ENCODE data around the gene CHMP5.

Gene CHMP5

DNA sequence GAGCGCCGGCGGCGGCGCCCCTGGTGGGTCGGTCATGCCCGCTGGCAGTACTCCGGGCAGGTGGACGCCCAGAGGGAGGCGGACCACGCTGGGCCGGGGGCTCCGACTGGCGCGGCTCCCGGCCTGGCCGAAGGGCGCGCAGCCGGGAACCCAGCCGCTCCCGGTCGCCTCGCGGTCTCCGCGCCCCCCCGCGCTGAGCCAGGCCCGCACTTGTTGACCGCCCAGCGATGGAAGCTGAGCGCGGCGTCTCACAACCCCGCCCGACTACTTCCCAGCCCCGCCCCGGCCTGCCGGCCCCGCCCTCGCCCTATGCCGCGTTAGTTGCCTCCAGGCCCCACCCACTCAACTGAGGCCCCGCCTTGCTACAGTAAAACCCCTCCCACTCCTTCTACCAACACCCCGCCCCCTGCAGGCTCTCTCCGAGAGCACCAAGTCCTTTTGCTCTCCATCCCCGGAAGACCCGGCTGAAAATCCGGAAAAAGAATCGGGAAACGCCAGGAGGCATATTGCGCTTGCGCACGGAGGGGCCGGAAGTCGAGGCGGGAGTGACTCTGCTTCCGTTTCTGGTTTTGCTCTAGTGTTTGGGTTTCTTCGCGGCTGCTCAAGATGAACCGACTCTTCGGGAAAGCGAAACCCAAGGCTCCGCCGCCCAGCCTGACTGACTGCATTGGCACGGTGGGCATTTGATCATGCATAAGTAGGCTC, at the start of gene CHMP5, which contains the start of gene BAG1:
Gene CHMP5 (plus strand): TSS at position 577 of the 705 bp plus-strand sequence. CDS start 30 bp downstream, at position 607.
Gene BAG1 (minus strand): TSS at position 236 of the 705 bp plus-strand sequence.
- DNase-seq = peak; percentile 87

DNA sequence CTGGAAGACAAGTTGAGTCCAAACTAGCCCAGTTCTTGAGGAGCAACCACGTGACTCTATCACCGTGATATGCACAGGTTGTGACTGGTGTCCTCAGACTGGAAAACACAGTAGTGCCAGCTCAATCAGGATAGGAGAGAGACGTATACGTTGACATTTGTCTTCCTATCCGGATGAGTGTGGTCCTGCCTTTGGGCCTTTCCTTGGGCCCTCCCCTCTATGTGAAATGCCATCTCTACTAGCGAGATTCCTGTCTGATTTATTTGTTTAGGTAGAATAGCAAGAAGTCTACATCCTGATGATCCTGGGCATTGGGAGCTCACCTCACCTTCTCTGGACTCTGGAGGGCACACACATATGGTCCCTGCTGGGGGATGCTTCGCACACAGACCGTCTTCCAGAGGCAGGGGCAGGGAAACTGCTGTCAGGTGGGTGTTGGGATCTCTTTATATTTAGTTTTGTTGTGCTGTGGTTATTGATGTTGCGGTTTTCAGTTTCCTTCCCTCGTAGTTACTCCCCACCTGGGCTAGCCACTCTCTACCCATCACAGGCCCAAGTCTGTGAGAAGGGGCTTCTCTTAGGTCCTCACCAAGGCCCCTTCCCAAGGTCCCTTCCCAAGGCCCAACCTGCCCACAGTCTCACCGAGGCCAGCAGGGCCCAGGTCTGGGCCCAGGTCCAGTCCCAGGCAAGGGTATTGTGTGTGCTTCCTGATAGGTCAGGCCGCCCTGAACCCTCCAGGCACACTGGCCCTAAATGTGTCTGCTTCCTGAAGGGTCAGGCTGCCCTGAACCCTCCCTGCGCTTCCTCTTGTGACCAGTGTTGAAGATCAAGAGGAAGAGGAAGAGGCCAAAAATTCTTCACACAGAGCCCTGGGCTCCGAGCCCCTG, 43.9 kb upstream of the CHMP5 start:
- DNase-seq = no peak

DNA sequence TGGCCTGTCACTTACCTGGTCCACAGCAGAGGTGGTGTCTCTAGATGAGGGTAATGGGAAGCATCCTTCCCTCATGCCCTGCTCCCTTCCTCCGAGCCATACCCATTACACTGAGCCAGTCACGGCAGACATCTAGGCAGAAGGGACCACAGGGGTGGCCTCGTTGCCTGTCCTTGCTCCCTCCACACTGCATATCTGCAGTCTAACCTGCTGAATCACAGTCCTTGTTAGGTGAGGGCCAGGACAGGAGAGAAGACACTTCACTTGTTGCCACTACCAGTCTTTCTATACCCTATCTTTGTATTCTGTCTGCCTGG, 43.3 kb upstream of the CHMP5 start:
- no peak for DNase-seq

DNA sequence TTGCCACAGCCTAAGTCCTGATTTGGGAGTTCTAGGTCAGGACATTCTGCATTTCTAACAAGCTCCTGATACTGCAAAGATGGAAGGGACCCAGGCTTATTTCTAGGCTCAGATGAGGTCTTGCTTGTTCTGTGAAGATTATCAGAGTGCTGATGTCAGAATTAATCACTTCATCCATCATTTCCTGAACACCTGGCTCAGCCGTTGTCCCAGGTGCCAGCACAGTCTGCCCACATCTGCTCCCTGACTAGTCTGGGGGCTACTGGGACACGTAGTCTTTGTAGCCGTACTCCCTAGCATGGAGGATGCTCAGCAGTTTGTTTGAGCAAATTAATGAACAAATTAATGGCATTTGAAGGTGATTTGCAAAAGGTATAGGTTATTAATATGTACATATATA, 42.8 kb upstream of the CHMP5 start:
- DNase-seq = no peak

DNA sequence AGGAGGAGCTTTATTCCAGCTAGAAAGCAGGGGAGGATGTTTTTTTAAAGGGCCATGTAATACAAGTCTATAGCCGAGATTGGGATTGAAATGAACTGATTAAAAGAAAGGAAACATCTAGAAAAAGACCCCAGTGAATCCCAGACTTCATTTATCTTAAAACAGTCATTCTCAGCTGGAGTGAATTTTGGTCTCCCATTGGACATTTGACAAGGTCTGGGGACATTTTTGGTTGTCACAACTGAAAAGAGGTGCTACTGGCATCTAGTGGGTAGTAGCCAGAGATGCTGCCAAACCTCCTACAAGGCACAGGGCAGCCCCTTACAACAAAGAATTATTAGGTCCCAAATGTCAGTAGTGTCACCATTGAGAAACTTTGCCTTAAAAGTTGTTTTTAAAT, 41.2 kb upstream of the CHMP5 start:
- DNase-seq = no peak

DNA sequence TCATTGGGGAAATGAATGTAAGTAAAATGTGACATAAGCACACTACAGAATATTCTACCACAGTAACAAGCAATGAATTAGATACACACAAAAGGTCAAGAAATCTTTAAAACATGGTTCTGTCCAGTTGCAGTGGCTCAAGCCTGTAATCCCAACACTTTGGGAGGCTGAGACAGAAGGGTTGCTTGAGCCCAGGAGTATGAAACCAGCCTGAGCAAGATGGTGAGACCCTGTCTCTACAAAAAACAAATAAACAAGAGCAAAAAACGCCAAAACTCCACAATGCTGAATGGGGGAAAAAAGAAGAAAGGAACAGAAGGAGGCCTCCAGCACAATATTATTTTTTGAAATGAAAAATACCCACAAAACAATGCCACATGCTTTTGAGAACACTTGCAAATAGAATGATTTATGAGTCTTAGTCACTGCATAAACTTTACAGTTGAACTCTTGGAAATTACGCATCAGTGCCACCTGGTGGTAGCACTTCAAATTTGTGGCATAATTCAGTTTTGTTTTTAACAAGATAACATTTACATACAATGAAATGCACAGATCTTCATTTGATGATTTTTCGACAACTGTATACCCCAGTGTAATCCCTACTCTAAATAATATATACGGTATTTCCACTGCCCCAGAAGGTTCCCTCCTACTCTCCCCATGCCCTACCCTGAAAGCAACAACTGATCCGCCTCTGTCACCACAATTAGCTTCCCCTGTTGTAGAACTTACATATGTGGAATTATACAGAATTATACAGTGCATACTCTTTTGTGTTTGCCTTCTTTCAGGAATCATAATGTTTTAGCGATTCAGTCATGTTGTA, 39.3 kb upstream of the CHMP5 start:
- no peak for DNase-seq

DNA sequence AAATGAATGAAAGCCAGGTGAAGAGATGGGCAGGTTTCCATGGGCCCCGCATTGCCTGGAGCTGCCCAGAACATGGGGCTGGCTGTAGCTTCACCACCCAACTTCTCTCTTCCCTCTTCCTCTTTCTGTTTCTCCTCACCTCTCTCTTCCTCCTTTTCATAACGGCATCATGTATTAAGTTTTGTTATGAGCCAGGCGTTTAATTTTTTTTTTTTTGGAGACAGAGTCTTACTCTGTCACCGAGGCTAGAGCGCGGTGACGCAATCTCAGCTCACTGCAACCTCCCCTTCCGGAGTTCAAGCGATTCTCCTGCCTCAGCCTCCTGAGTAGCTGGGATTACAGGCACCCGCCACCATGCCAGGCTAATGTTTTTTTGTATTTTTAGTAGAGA, 37.8 kb upstream of the CHMP5 start:
- DNase-seq = no peak

DNA sequence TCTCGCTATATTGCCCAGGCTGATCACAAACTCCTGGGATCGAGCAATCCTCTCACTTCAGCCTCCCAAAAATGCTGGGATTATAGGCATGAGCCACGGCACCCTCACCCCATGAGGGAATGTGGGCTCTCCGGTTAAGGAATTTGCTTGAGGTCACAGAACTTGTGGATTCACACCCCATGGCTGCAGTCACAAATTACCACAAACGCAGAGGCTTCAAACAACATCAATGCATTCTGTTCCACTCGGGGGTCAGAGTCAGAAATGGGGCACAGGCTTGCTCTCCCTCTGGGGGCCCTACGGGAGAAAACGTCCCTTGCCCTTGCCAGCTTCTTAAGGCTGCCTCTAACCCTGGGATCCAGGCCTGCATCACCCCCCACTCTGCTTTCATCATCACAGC, 37.1 kb upstream of the CHMP5 start:
- no peak for DNase-seq

DNA sequence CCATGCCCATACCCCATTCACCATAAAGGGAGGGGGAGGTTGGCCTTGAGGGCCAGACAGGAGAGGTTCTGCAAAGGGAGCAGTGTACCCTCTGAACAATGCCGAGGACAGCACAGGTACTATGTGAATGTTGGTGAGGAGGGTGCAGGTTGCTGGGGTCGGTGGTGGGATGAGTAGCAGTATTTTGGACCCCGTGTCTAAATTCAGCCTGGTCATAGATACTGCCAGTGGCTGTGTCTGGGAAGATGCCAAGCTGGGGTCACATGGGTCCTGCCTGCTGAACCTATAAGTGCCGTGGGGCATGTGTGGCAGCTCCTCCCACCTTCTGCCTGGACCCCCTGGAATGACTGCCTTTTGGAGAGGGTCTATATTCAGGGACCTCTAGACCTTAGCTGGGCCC, 36.2 kb upstream of the CHMP5 start:
- no peak for DNase-seq

DNA sequence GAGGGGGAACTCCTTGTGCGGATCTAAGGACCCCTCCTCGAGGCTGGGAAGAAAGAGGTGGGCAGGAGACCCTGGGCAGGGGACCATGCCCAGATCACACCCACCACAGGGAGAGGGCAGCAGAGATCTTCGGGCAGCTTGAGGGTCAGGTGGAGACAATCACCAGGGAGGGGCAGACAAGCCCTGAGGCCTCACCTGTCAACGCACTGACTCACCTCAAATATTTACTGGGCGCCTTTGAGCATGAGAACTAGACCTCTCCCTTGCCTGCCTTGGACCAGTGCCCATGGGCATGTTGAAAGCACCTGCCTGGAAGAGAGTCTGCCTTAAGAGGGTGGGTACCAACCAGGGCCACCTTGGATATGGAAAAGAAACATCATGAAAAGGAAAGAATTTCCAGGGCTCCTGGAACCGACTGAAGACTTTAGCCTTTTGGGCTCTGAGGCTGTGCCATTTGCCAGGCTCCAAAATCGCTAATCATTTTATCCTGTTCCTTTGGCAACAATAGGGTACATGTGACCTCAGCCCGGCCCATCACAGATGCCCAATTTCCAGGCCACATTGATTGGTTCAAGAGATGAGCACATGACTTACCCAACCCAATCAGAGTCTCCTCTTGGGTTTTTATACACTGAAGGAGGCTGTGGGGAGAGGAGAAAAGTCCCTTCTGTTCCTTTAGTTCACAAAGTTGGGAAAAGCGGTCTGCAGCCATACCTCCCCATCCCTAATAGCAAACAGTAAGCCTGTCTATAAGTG, 35.3 kb upstream of the CHMP5 start:
- no peak for DNase-seq

DNA sequence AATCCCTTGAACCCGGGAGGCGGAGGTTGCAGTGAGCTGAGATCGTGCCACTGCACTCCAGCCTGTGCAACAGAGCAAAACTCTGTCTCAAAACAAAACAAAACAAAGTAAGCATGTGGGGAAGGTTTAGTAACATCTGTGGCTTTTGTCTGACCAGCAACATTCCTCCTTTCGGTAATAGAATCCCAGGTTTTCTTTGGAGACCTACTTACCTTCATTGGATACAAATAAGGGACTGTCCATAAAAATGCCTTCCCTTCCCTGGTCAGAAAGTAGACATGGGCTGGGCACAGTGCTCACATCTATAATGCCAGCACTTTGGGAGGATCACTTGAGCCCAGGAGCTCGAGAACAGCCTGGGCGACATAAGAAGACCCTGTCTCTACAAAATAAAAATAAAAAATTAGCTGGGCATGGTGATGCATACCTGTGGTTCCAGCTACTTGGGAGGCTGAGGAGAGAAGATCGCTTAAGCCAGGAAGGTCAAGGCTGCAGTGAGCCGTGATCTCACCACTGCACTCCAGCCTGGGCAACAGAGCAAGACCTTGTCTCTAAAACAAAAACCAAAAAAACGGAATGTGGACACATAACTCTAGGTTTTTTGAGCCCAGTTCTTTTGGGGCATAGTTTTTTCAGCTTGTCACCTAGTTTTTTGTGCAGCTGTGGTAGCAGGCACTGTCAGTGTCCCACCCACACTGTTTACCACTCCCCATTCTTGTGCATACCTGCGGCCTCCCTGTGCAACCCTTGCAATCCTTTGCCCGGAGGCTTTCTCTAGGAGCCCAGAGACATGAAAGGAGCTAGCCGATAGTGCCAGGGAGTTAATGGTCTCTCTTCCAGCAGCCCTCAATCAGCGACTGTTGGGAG, 33.9 kb upstream of the CHMP5 start:
- DNase-seq = no peak

DNA sequence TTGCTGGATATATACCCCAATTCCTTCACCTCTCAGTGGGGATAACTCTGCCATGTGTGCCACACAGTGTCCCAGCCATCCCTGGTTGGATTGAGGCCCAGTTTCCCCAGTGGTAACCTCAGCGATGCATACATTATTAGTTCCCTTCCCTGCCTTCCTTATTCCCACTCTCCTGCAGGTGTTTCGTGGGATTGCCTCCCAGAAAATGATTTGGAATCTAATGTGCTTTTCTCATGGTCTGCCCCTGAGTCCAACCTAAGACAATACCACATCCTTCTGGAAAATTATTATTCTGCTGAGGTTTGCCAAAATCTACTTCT, 33.3 kb upstream of the CHMP5 start:
- no peak for DNase-seq

DNA sequence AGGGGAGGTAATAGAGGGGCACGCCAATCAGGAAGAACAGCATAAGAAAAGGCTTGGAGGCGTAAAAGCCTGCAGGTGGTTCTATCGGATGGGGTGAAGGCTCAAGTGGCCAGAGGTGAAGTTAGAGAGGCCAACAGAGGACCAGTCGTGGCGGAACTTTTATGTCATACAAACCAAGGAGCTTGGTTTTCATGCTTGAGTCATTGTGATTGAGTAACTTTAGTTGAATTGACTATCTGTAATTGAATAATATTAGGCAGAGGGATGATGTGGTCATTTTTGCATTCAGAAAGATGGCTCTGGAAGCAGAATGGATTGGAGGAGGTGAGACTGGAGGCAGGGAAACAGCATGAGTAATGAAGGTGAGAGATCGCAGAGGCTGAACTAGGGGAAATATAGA, 32.0 kb upstream of the CHMP5 start:
- no peak for DNase-seq

DNA sequence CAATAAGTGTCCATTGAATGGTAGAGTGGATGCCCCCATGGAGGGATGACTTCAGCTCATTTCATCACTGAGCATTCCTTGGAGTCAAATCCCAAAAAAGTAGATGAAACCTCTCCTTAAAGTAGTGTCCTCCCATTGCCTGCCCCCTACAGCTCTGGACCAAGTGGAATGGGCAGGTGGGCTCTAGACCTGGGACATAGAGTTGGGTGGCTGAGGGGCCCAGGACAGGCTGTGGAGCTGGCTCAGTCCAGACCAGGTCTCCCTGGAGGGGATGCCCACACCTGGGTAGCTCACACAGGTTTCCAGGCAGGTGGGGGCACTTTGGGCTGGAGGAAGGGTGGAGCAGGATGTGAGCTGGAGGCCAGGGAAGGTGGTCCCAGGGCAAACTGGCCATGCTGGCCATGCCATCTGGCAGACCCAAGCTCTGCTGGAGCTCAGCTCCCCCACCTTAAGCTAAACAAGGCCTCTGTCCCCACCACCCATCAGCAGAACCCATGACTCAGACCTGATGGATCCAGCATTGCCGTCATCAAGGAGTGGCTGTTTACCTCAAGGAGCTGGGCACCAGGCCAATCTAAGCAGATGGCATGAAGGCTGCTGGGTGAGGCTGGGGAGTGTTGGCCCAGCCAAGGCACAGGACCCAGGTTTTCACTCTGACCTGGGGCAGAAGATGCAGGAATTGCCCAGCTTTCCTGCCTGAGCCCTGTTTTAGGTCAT, 31.1 kb upstream of the CHMP5 start:
- DNase-seq = no peak

DNA sequence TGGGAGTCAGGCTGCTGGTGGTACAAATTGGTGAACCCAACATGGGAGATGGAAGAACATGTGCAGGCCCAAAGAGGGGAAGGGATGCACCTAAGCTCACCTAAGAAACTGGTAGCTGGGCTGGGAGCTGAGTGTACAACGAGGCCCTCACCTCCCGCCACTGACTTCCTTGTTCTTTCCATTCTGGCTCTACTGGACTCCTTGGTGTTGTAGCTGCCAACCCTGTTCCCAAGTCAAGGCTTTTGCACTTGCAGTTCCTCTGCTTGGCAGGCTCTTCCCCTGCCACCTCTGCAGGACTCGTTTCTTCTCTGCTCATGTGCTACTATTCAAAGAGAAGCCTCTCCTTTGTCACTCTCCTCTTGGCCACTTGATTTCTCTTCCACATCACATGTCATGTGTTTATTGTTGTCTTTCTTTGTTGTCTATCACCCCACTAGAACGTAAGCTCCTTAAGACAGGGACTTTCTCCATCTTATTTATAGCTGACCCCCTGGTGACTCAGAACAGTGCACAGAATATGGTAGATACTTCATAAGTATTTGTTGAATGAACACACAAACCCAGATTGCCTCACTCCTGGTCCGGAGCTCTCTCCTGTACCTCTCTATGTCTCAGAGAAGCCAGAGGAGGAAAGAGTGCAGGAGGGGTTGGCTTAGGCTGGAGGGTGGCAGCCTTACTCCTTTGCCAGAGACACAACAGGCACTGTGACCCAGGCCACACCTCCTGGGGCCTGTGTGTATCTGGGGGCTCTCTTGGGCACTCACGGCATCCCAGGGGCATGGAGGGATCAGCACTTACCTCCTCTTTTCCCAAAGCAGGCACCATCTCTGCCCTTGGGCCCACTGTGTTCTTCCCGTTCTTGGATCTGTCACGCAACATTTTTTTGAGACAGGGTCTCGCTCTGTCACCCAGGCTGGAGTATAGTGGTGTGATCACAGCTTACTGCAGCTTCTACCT, 30.1 kb upstream of the CHMP5 start:
- no peak for DNase-seq

DNA sequence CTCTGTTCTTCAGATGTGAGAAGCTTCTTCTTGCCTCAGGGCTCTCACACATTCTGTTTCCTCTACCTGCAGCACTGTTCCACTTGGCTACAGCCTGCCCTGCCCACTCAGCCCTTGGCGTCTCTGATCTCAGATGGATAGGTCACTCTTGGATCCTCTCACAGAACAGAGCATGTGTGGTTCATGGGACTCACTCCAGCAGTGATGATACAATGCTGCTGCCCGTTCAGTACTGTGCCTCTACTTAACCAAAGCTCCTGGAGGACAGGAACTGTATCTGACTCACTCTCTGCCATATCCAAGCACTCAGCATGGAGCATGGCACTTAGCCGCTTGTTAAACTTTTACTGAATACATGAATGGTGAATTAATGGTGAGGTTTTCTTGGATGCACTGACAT, 28.3 kb upstream of the CHMP5 start:
- no peak for DNase-seq

DNA sequence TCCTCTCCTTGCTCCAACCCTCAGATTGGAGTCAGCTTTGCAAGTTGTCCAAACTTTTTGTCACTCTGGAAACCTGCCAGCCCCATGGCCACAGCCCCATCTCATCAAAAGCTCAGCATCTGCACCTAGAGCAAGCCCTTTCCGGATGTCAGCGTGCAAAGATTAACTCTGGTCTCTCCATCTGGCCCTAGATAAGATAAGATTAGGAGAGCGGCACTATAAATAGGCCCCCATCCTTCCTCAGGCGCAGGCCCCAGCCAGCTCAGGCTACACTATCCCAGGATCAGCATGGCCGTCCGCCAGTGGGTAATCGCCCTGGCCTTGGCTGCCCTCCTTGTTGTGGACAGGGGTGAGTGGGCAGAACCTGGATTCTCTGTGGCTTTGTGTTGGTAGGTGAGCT, 24.9 kb upstream of the CHMP5 start, which contains the start of gene SPINK4:
Gene SPINK4 (plus strand): TSS at position 247 of the 400 bp plus-strand sequence. CDS start 42 bp downstream, at position 289.
- no peak for DNase-seq

DNA sequence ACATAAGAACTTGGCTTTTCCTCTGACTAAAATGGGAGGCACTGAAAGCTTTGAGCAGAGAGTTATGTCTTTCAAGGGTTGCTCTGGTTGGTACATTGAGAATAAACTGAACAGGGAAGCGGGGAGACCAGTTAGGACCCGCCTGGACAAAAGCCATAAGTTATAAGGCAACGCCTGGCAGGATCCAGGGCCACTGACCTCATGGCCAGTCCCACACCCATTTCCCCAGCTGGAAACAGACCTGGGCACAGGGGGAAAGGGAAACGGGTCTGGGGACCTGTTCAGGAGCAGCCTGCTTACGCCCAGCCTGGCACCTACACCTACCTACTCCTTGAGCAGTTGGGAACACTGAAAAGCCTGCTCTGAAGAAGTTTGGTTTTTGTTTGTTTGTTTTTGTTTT, 23.6 kb upstream of the CHMP5 start:
- no peak for DNase-seq

DNA sequence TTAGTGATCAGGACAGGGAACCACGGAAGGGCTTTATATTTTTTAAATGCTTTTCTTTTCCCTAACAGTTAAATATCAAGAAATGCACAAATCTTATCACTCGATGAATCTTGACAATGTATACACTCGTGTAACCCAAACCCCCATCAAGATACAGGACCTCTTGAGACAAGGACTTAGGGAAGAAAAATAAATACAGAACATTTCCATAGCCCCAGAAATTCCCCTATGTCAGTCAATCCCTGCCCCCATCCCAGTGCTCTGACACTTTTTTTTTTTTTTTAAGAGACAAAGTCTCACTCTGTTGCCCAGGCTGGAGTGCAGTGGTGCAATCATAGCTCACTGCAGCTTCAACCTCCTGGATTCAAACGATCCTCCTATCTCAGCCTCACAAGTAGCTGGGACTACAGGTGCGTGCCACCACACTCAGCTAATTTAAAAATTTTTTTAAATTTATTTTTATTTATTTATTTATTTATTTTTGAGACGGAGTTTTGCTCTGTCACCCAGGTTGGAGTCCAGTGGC, 22.2 kb upstream of the CHMP5 start:
- no peak for DNase-seq

Data from GOT3 (cell line).